HAP-1 (cell line): Measurements from ENCODE around the gene MMP1.
"Not testable (repeated sequence)": the region's sequence is repeated elsewhere in the genome, so short reads cannot be mapped to it uniquely, and the experiment has no call there.

Experiments used
- DNase-seq, 2 experiments: peaks; one replicate each; pipeline ENCODE4 v3.0.0-alpha.2; 2016 to 2020; ENCODE audit warnings: low spot score in 2 of 2
- H3K27me3 ChIP-seq: fragments of 250-450 bp; sonication (Bioruptor Pico); 2 replicates; pipeline ENCODE4 v1.5.1; 2020; ENCODE audit warnings: low read depth, mild to moderate bottlenecking, moderate library complexity
- H3K36me3 ChIP-seq: fragments of 250-450 bp; sonication (Bioruptor Pico); replicated peaks from 2 replicates; pipeline ENCODE4 v1.5.1; 2020; ENCODE audit warnings: mild to moderate bottlenecking
- H3K4me1 ChIP-seq: fragments of 250-450 bp; sonication (Bioruptor Pico); 2 replicates; pipeline ENCODE4 v1.5.1; 2020; ENCODE audit warnings: mild to moderate bottlenecking
- H3K4me3 ChIP-seq: fragments of 250-450 bp; sonication (Bioruptor Pico); 2 replicates; pipeline ENCODE4 v1.5.1; 2020; ENCODE audit warnings: mild to moderate bottlenecking, moderate library complexity
- H3K9me3 ChIP-seq: fragments of 250-450 bp; sonication (Bioruptor Pico); 2 replicates; pipeline ENCODE4 v1.5.1; 2020; ENCODE audit warnings: mild to moderate bottlenecking, moderate library complexity
- in situ Hi-C: fragments of 300-500 bp; cut with MboI; formaldehyde crosslinking; loops from 3 replicates; pipeline ENCODE4 v1.14.3; 2020; ENCODE audit warnings: low sequenced_read_pairs, inconsistent platforms, mixed read lengths

Gene MMP1

GRCh38 chr11:102763440-102763839, 34.5 kb downstream of the MMP1 start:
- no peaks in the 10 kb centered on the region for H3K36me3 ChIP-seq
- H3K9me3 ChIP-seq = no peaks in the 10 kb centered on the region
- no peaks in the 10 kb centered on the region; the same call in 1 of the 2 replicates for H3K27me3 ChIP-seq
- no peak for DNase-seq
- no peak overlapping the region for H3K4me3 ChIP-seq
- in situ Hi-C loops = no loop called here
- H3K4me1 ChIP-seq = no peaks in the 10 kb centered on the region

GRCh38 chr11:102762361-102762767, 35.6 kb downstream of the MMP1 start:
- no peaks in the 10 kb centered on the region for H3K4me1 ChIP-seq

GRCh38 chr11:102761646-102762238, 36.2 kb downstream of the MMP1 start:
- no peak overlapping the region for H3K4me3 ChIP-seq
- H3K9me3 ChIP-seq = no peaks in the 10 kb centered on the region
- no peaks in the 10 kb centered on the region; the same call in 1 of the 2 replicates for H3K27me3 ChIP-seq
- no peaks in the 10 kb centered on the region for H3K36me3 ChIP-seq
- DNase-seq = no peak
- in situ Hi-C loops = no loop called here
- H3K4me1 ChIP-seq = no peaks in the 10 kb centered on the region

More at GRCh38 chr11:102762361-102762767, 35.6 kb downstream of the MMP1 start:
- H3K27me3 ChIP-seq = no peaks in the 10 kb centered on the region; the same call in 1 of the 2 replicates
- no peak for DNase-seq
- H3K36me3 ChIP-seq = no peaks in the 10 kb centered on the region
- H3K4me3 ChIP-seq = no peak overlapping the region
- no peaks in the 10 kb centered on the region for H3K9me3 ChIP-seq
- in situ Hi-C loops = no loop called here

GRCh38 chr11:102760344-102761035, 37.5 kb downstream of the MMP1 start:
- Histone ChIP-seq H3K9me3 (no peaks in the 10 kb centered on the region), H3K27me3 (no peaks in the 10 kb centered on the region; the same call in 1 of the 2 replicates), H3K36me3 (no peaks in the 10 kb centered on the region), H3K4me3 (no peak overlapping the region), H3K4me1 (no peaks in the 10 kb centered on the region; the same call in 1 of the 2 replicates)
- DNase-seq = no peak
- in situ Hi-C loops = no loop called here

GRCh38 chr11:102757823-102758549, 40.0 kb downstream of the MMP1 start:
- H3K4me1 ChIP-seq = no peaks in the 10 kb centered on the region; the same call in 1 of the 2 replicates
- no peaks in the 10 kb centered on the region; the same call in 1 of the 2 replicates for H3K27me3 ChIP-seq
- in situ Hi-C loops = no loop called here
- no peaks in the 10 kb centered on the region for H3K9me3 ChIP-seq
- H3K36me3 ChIP-seq = no peaks in the 10 kb centered on the region
- no peak for DNase-seq
- no peak overlapping the region for H3K4me3 ChIP-seq

GRCh38 chr11:102753267-102753666, 44.7 kb downstream of the MMP1 start:
- Histone ChIP-seq H3K36me3 (no peaks in the 10 kb centered on the region), H3K4me3 (no peak overlapping the region), H3K27me3 (no peaks in the 10 kb centered on the region), H3K9me3 (no peaks in the 10 kb centered on the region), H3K4me1 (no peaks in the 10 kb centered on the region; the same call in 1 of the 2 replicates)
- no peak for DNase-seq
- in situ Hi-C loops = no loop called here

GRCh38 chr11:102751673-102752072, 46.3 kb downstream of the MMP1 start:
- no peaks in the 10 kb centered on the region for H3K9me3 ChIP-seq
- no peak overlapping the region for H3K4me3 ChIP-seq
- H3K36me3 ChIP-seq = no peaks in the 10 kb centered on the region
- H3K4me1 ChIP-seq = no peaks in the 10 kb centered on the region; the same call in 1 of the 2 replicates
- DNase-seq = no peak
- no peaks in the 10 kb centered on the region for H3K27me3 ChIP-seq
- in situ Hi-C loops = no loop called here

GRCh38 chr11:102749101-102749722, 48.7 kb downstream of the MMP1 start:
- H3K4me1 ChIP-seq = no peaks in the 10 kb centered on the region
- no peak overlapping the region for H3K4me3 ChIP-seq
- no peaks in the 10 kb centered on the region for H3K36me3 ChIP-seq
- no peaks in the 10 kb centered on the region for H3K9me3 ChIP-seq
- no peak for DNase-seq
- H3K27me3 ChIP-seq = no peaks in the 10 kb centered on the region
- in situ Hi-C loops = no loop called here

- H3K27me3 ChIP-seq, H3K36me3 ChIP-seq, DNase-seq, H3K9me3 ChIP-seq, H3K4me3 ChIP-seq, in situ Hi-C loops, H3K4me1 ChIP-seq: not testable (repeated sequence)
Observed at GRCh38 chr11:102746746-102747578, 51.0 kb downstream of the MMP1 start.
